Gastrocnemius medialis (tissue), 4 donors: ENCODE results near the gene BCL2L13.

ENCODE experiments used
- POLR2A ChIP-seq, 2 donors: fragments of 450-650 bp; IDR thresholded peaks; one replicate each; pipeline ENCODE4 v1.6.1; 2017; ENCODE audit warnings: antibody characterized with exemption in 2 of 2, mild to moderate bottlenecking in 2 of 2, moderate library complexity in 2 of 2
- TF ChIP-seq, protein P1 (sequence below), 5 experiments: fragments of 450-650 bp in 3 of 5; fragments of 200-600 bp in 2 of 5; sonication (generic) in 2 of 5; IDR thresholded peaks in 4 of 5; conservative IDR thresholded peaks in 1 of 5; 1 replicate in 4 of 5; 2 replicates in 1 of 5; pipeline ENCODE4 v1.5.1; 2016 to 2019; ENCODE audit warnings: antibody characterized with exemption in 5 of 5, mild to moderate bottlenecking in 3 of 5, moderate library complexity in 3 of 5

DNA sequence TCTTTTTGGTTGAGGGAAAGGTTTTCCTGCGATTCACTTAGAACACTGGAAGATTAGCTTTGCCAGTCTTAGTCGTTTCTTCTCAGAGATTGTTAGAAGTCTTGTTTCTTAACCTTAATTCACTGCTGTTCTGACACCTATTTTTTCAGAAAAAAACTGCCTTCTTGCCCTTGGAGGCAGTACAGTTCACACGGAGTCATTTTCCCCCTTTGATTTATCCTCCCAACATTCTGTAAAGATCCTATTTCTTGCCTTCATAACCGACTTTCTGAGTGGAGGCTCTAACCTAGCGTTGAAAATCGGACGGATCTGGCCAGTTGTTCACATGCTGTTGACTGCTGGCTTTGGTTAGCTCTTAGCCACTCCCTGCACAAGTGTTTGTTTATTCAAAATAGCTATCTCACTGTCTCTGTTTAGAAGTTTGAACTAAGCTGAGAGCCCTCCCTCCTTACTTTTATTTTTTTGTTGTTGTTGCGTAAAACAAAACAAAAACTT, 737 bp downstream of the BCL2L13 start:
- TF ChIP-seq POLR2A (IDR thresholded peaks at IDR 0.05) = peak; percentile 36 to 59
- TF ChIP-seq, protein P1, sequence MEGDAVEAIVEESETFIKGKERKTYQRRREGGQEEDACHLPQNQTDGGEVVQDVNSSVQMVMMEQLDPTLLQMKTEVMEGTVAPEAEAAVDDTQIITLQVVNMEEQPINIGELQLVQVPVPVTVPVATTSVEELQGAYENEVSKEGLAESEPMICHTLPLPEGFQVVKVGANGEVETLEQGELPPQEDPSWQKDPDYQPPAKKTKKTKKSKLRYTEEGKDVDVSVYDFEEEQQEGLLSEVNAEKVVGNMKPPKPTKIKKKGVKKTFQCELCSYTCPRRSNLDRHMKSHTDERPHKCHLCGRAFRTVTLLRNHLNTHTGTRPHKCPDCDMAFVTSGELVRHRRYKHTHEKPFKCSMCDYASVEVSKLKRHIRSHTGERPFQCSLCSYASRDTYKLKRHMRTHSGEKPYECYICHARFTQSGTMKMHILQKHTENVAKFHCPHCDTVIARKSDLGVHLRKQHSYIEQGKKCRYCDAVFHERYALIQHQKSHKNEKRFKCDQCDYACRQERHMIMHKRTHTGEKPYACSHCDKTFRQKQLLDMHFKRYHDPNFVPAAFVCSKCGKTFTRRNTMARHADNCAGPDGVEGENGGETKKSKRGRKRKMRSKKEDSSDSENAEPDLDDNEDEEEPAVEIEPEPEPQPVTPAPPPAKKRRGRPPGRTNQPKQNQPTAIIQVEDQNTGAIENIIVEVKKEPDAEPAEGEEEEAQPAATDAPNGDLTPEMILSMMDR (IDR thresholded peaks at IDR 0.05 in 4 of 5, conservative IDR thresholded peaks at IDR 0.05 in 1 of 5) = no peak
